ENCODE results near the gene GPANK1.

GPANK1 gene

GRCh38 chr6:31626952-31627351, 37.8 kb downstream of the GPANK1 start:
- Histone ChIP-seq H2BK120ac (ENCODE audit: low read depth, low read length) (no peak overlapping the region), H3K4me2 (ENCODE audit: low read length) (no peak overlapping the region), H3K4me1 (ENCODE audit: control insufficient read depth, low read depth, low read length) (no peaks in the 10 kb centered on the region), H2BK15ac (replicated peaks; ENCODE audit: low read depth) (no peak overlapping the region), H3K4ac (ENCODE audit: low read depth, low read length) (no peak overlapping the region), H4K8ac (ENCODE audit: low read depth, low read length) (no peak overlapping the region), H2BK5ac (ENCODE audit: low read length) (no peak overlapping the region), H2AK5ac (ENCODE audit: low read length) (no peak overlapping the region), H3K23ac (ENCODE audit: low read length) (no peak overlapping the region), H3K9ac (ENCODE audit: low read length) (no peak overlapping the region), H4K5ac (ENCODE audit: low read length) (no peak overlapping the region), H3K56ac (ENCODE audit: low read length) (no peak overlapping the region), H3K27ac (ENCODE audit: low read depth, low read length) (no peak overlapping the region), H3K36me3 (ENCODE audit: control insufficient read depth, insufficient read depth, low read length) (peaks cover 43% of the 10 kb centered on the region), H3K79me2 (ENCODE audit: control insufficient read depth, insufficient read depth, low read length) (peaks cover 33% of the 10 kb centered on the region), H3K27me3 (ENCODE audit: insufficient read depth, low read length, poor library complexity) (no peaks in the 10 kb centered on the region), H3K79me1 (ENCODE audit: low read length) (peaks cover 17% of the 10 kb centered on the region), H3K18ac (ENCODE audit: low read length) (no peak overlapping the region), H3K4me3 (ENCODE audit: low read length) (no peak overlapping the region)
- no peak for DNase-seq
- no CpG with 5 or more reads among the region's 10 CpGs for WGBS (ENCODE audit: extremely low coverage, insufficient coverage, low lambda C conversion rate)

- H4K5ac ChIP-seq (ENCODE audit: low read length): no peak overlapping the region
- H4K8ac ChIP-seq (ENCODE audit: low read depth, low read length): no peak overlapping the region
- H3K27me3 ChIP-seq (ENCODE audit: insufficient read depth, low read length, poor library complexity): no peaks in the 10 kb centered on the region
- H3K56ac ChIP-seq (ENCODE audit: low read length): no peak overlapping the region
- H2AK5ac ChIP-seq (ENCODE audit: low read length): no peak overlapping the region
- no peak overlapping the region for H3K4me2 ChIP-seq (ENCODE audit: low read length)
- no peak overlapping the region for H3K18ac ChIP-seq (ENCODE audit: low read length)
- no peak overlapping the region for H3K4ac ChIP-seq (ENCODE audit: low read depth, low read length)
- H3K79me1 ChIP-seq (ENCODE audit: low read length): peaks cover 15% of the 10 kb centered on the region
- no CpG with 5 or more reads among the region's 10 CpGs for WGBS (ENCODE audit: extremely low coverage, insufficient coverage, low lambda C conversion rate)
- H3K23ac ChIP-seq (ENCODE audit: low read length): no peak overlapping the region
- peaks cover 42% of the 10 kb centered on the region for H3K79me2 ChIP-seq (ENCODE audit: control insufficient read depth, insufficient read depth, low read length)
- no peaks in the 10 kb centered on the region for H3K4me1 ChIP-seq (ENCODE audit: control insufficient read depth, low read depth, low read length)
- no peak overlapping the region for H2BK120ac ChIP-seq (ENCODE audit: low read depth, low read length)
- no peak for DNase-seq
- no peak overlapping the region for H2BK15ac ChIP-seq (replicated peaks; ENCODE audit: low read depth)
- H3K27ac ChIP-seq (ENCODE audit: low read depth, low read length): no peak overlapping the region
- H3K4me3 ChIP-seq (ENCODE audit: low read length): no peak overlapping the region
- no peak overlapping the region for H2BK5ac ChIP-seq (ENCODE audit: low read length)
- peaks cover 33% of the 10 kb centered on the region for H3K36me3 ChIP-seq (ENCODE audit: control insufficient read depth, insufficient read depth, low read length)
- H3K9ac ChIP-seq (ENCODE audit: low read length): no peak overlapping the region
Observed at GRCh38 chr6:31624070-31624469, 40.7 kb downstream of the GPANK1 start.

GRCh38 chr6:31622684-31623091, 42.1 kb downstream of the GPANK1 start:
- Histone ChIP-seq H4K8ac (ENCODE audit: low read depth, low read length) (no peak overlapping the region), H4K5ac (ENCODE audit: low read length) (no peak overlapping the region), H3K56ac (ENCODE audit: low read length) (peak overlapping the region; percentile 26), H2BK5ac (ENCODE audit: low read length) (no peak overlapping the region), H3K27me3 (ENCODE audit: insufficient read depth, low read length, poor library complexity) (no peaks in the 10 kb centered on the region), H2AK5ac (ENCODE audit: low read length) (no peak overlapping the region), H2BK15ac (replicated peaks; ENCODE audit: low read depth) (no peak overlapping the region), H3K9ac (ENCODE audit: low read length) (peak overlapping the region; percentile 88), H3K18ac (ENCODE audit: low read length) (no peak overlapping the region), H3K4me3 (ENCODE audit: low read length) (no peak overlapping the region), H3K4ac (ENCODE audit: low read depth, low read length) (no peak overlapping the region), H3K79me2 (ENCODE audit: control insufficient read depth, insufficient read depth, low read length) (peaks cover 40% of the 10 kb centered on the region), H3K27ac (ENCODE audit: low read depth, low read length) (no peak overlapping the region), H3K23ac (ENCODE audit: low read length) (no peak overlapping the region), H3K36me3 (ENCODE audit: control insufficient read depth, insufficient read depth, low read length) (peaks cover 23% of the 10 kb centered on the region), H3K4me1 (ENCODE audit: control insufficient read depth, low read depth, low read length) (no peaks in the 10 kb centered on the region), H3K79me1 (ENCODE audit: low read length) (peaks cover 13% of the 10 kb centered on the region), H3K4me2 (ENCODE audit: low read length) (peak overlapping the region; percentile 83), H2BK120ac (ENCODE audit: low read depth, low read length) (no peak overlapping the region)
- WGBS (ENCODE audit: extremely low coverage, insufficient coverage, low lambda C conversion rate): no CpG with 5 or more reads among the region's 10 CpGs
- DNase-seq: no peak

- Histone ChIP-seq H3K79me2 (ENCODE audit: control insufficient read depth, insufficient read depth, low read length) (peaks cover 40% of the 10 kb centered on the region), H4K5ac (ENCODE audit: low read length) (no peak overlapping the region), H3K56ac (ENCODE audit: low read length) (peak overlapping the region; percentile 100), H2BK120ac (ENCODE audit: low read depth, low read length) (no peak overlapping the region), H3K4me2 (ENCODE audit: low read length) (peak overlapping the region; percentile 83), H3K27ac (ENCODE audit: low read depth, low read length) (no peak overlapping the region), H4K8ac (ENCODE audit: low read depth, low read length) (no peak overlapping the region), H3K4ac (ENCODE audit: low read depth, low read length) (no peak overlapping the region), H2BK5ac (ENCODE audit: low read length) (no peak overlapping the region), H3K18ac (ENCODE audit: low read length) (no peak overlapping the region), H3K4me1 (ENCODE audit: control insufficient read depth, low read depth, low read length) (no peaks in the 10 kb centered on the region), H3K9ac (ENCODE audit: low read length) (peak overlapping the region; percentile 88), H2AK5ac (ENCODE audit: low read length) (no peak overlapping the region), H3K4me3 (ENCODE audit: low read length) (peak overlapping the region; percentile 3), H3K79me1 (ENCODE audit: low read length) (peaks cover 13% of the 10 kb centered on the region), H3K27me3 (ENCODE audit: insufficient read depth, low read length, poor library complexity) (no peaks in the 10 kb centered on the region), H3K23ac (ENCODE audit: low read length) (no peak overlapping the region), H2BK15ac (replicated peaks; ENCODE audit: low read depth) (no peak overlapping the region), H3K36me3 (ENCODE audit: control insufficient read depth, insufficient read depth, low read length) (peaks cover 21% of the 10 kb centered on the region)
- DNase-seq: no peak
- WGBS (ENCODE audit: extremely low coverage, insufficient coverage, low lambda C conversion rate): no CpG with 5 or more reads among the region's 4 CpGs
Observed at GRCh38 chr6:31621991-31622390, 42.8 kb downstream of the GPANK1 start.

- Histone ChIP-seq H4K5ac (ENCODE audit: low read length) (peak overlapping the region; percentile 85), H4K8ac (ENCODE audit: low read depth, low read length) (no peak overlapping the region), H2AK5ac (ENCODE audit: low read length) (peak overlapping the region; percentile 91), H3K4me1 (ENCODE audit: control insufficient read depth, low read depth, low read length) (no peaks in the 10 kb centered on the region), H3K4me2 (ENCODE audit: low read length) (peak overlapping the region; percentile 83), H3K36me3 (ENCODE audit: control insufficient read depth, insufficient read depth, low read length) (peaks cover 16% of the 10 kb centered on the region), H3K4ac (ENCODE audit: low read depth, low read length) (peak overlapping the region; percentile 92), H2BK5ac (ENCODE audit: low read length) (peak overlapping the region; percentile 92), H3K9ac (ENCODE audit: low read length) (peak overlapping the region; percentile 88), H3K27me3 (ENCODE audit: insufficient read depth, low read length, poor library complexity) (no peaks in the 10 kb centered on the region), H3K18ac (ENCODE audit: low read length) (peak overlapping the region; percentile 75), H2BK15ac (replicated peaks; ENCODE audit: low read depth) (no peak overlapping the region), H3K4me3 (ENCODE audit: low read length) (peak overlapping the region; percentile 100), H3K79me2 (ENCODE audit: control insufficient read depth, insufficient read depth, low read length) (peaks cover 37% of the 10 kb centered on the region), H3K23ac (ENCODE audit: low read length) (peak overlapping the region; percentile 95), H3K56ac (ENCODE audit: low read length) (peak overlapping the region; percentile 100), H3K27ac (ENCODE audit: low read depth, low read length) (peak overlapping the region; percentile 95), H2BK120ac (ENCODE audit: low read depth, low read length) (peak overlapping the region; percentile 5), H3K79me1 (ENCODE audit: low read length) (peaks cover 10% of the 10 kb centered on the region)
- DNase-seq: no peak
- WGBS (ENCODE audit: extremely low coverage, insufficient coverage, low lambda C conversion rate): no CpG with 5 or more reads among the region's 15 CpGs
Observed at GRCh38 chr6:31621320-31621939, 43.4 kb downstream of the GPANK1 start.

Measured in mesendoderm (in vitro differentiated cells).